ENCODE results near the gene SST. TPM values are rescaled to one million over a fixed set of nuclear protein-coding genes. Genes with fewer than 3 reads are reported as not detected.

The SST gene
- total and polyA plus RNA-seq, 2 of the 8 experiments (the other 6 are each of a cell fraction or from before 2014, with no cell fraction given): 0.50 TPM; not detected in 1

DNA sequence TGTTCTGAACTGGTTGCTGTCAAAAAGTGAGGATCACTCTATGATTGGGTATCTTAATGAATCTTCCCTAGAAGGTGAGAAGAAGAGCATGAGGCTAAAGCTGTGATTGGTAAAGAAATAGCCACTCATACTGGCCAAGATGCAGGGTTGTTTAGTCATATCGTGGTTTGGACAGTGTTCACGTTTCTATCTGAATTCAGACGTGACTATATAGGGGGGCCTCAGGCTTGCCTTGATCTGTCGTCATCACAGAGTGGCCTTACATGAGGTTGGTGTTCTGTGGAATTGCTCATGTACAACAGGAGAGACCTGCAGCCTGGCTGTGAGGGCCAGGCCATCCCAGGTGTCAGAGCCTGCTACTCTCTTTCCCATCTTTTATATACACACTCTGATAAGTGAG, 19.8 kb upstream of the SST start:
- no peak overlapping the region for H4K8ac ChIP-seq (ENCODE audit: extremely low read depth, insufficient read depth, low read length)
- H3K9ac ChIP-seq (replicated peaks in 1 of 4; ENCODE audit: extremely low read depth in 1 of 4, low read depth in 3 of 4, low read length in 3 of 4): no peak overlapping the region
- ChIA-PET POLR2A (ENCODE audit: partially characterized antibody) (no interaction called here), CTCF (ENCODE audit: partially characterized antibody) (interaction anchor here (2.6 to 6.4 kb wide), 2 partner anchors 21 to 371 kb away, joined by 6 to 44 read pairs; no protein-coding TSS in a partner anchor)
- H2BK5ac ChIP-seq (ENCODE audit: low read depth, low read length): no peak overlapping the region
- H2AFZ ChIP-seq (ENCODE audit: low read length): no peak overlapping the region
- FAIRE-seq: no peak
- no peaks in the 10 kb centered on the region for H3K79me1 ChIP-seq (ENCODE audit: low read depth, low read length)
- H2BK15ac ChIP-seq (ENCODE audit: low read length): no peak overlapping the region
- peaks cover 3 to 7% of the 10 kb centered on the region in 2 experiments; a peak in 3 of 4 replicates for H3K9me3 ChIP-seq (ENCODE audit: insufficient read depth in 2 of 2, low read depth in 1 of 2, low read length in 1 of 2)
- H3K27me3 ChIP-seq (replicated peaks in 1 of 4; ENCODE audit: control insufficient read depth in 3 of 4, extremely low read depth in 1 of 4, insufficient read depth in 3 of 4, low read length in 3 of 4): no peaks in the 10 kb centered on the region
- H4K20me1 ChIP-seq (replicated peaks in 1 of 2; ENCODE audit: control insufficient read depth in 1 of 2, insufficient read depth in 2 of 2, low read length in 2 of 2): no peaks in the 10 kb centered on the region
- no peak overlapping the region for H3K4me3 ChIP-seq (ENCODE audit: extremely low read depth in 1 of 4, insufficient read depth in 2 of 4, low read depth in 3 of 4, low read length in 4 of 4)
- H3K23ac ChIP-seq (ENCODE audit: insufficient read length): no peak overlapping the region
- no peak overlapping the region for H3K4ac ChIP-seq (replicated peaks; ENCODE audit: insufficient read length, low read depth, low read length)
- H3K79me2 ChIP-seq (ENCODE audit: control insufficient read depth in 1 of 2, insufficient read depth in 2 of 2, low read length in 2 of 2): no peaks in the 10 kb centered on the region
- no peak for DNase-seq (ENCODE audit: low read depth in 1 of 2, low spot score in 2 of 2)
- H3K14ac ChIP-seq (ENCODE audit: insufficient read length): no peak overlapping the region
- H3K27ac ChIP-seq (ENCODE audit: low read depth, low read length): no peak overlapping the region
- H3K56ac ChIP-seq (replicated peaks; ENCODE audit: insufficient read length, low read depth, low read length): no peak overlapping the region
- no peaks in the 10 kb centered on the region for H3K36me3 ChIP-seq (ENCODE audit: control insufficient read depth in 2 of 4, insufficient read depth in 4 of 4, low read length in 3 of 4)
- no peak overlapping the region for H4K5ac ChIP-seq (ENCODE audit: insufficient read length, low read depth, low read length)
- H3K4me1 ChIP-seq (replicated peaks in 1 of 4; ENCODE audit: control insufficient read depth in 3 of 4, insufficient read depth in 4 of 4, low read length in 3 of 4): no peaks in the 10 kb centered on the region
- no peak overlapping the region for H3K18ac ChIP-seq (ENCODE audit: extremely low read depth, low read length)
- no peaks in the 10 kb centered on the region for H3K23me2 ChIP-seq (ENCODE audit: low read depth, low read length)
- no peak overlapping the region for H4K91ac ChIP-seq (replicated peaks; ENCODE audit: insufficient read length, low read length)
- H2BK20ac ChIP-seq (ENCODE audit: low read length): no peak overlapping the region
- H2BK120ac ChIP-seq (replicated peaks; ENCODE audit: low read depth, low read length): no peak overlapping the region
- H2BK12ac ChIP-seq (ENCODE audit: low read depth, low read length): no peak overlapping the region
- no peak overlapping the region for H2AK5ac ChIP-seq (ENCODE audit: low read depth, low read length)
- WGBS, 2 experiments (ENCODE audit: extremely low coverage in 1 of 2, insufficient coverage in 1 of 2, insufficient read length in 1 of 2, insufficient replicate concordance in 2 of 2, low coverage in 1 of 2, low lambda C conversion rate in 2 of 2, missing lambda C conversion rate in 1 of 2): 80% methylated on average over 4 of the region's 4 CpGs; no CpG with 5 or more reads in 1 of the 2 experiments
- H3K4me2 ChIP-seq (ENCODE audit: insufficient read depth in 1 of 2, low read depth in 2 of 2, low read length in 2 of 2): no peak overlapping the region
- TF ChIP-seq TAF7 (optimal IDR thresholded peaks at IDR 0.05; ENCODE audit: borderline replicate concordance, low read depth, low read length) (no peak), KDM5A (IDR thresholded peaks at IDR 0.05; ENCODE audit: low read length) (no peak)
